GM21360 (cell line): ENCODE results near the gene FRMD4B.
"Not testable (repeated sequence)": the region's sequence is repeated elsewhere in the genome, so short reads cannot be mapped to it uniquely, and the experiment has no call there.

ENCODE experiments used
- ATAC-seq: cut with Tn5 transposase; IDR thresholded peaks from one replicate; pipeline ENCODE4 v1.9.1; 2021; ENCODE audit warnings: mild to moderate bottlenecking, moderate library complexity; ENCODE audit not compliant: unreplicated experiment

FRMD4B gene

DNA sequence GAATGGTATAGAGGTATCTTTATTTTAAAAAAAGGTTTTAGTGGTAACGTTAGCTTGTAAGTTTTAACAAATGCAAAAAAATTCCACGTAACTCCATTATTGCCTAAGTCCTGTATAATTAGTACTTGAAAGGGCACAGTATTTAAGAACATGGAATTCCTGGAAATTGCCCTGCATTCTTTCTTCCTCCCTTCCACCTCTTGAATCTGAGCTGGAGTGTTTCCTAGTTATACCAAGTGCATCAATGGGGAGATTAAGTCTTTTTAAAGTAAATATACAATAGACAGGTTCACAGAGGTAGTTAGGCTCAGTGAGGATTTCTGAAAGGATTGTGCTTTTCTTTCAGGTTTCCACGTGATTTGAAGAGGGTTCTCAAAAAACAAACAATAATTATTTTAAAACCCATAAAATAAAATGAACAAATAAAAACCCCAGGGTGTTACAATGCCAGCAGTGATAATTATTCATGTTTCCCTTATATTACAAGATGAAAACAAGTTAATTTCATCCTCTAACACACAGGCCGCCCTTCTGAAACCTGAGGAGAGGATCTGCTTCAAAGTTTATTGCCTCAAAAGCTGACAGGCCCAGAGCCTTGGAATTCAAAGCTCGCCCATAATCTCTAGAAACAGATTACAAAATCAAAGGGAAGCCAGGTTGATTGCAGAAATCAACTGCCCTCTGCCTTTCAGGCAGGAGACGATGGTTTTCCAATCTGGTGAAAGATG lies 134.6 kb downstream of the FRMD4B start:
- ATAC-seq: no peak

- no peak for ATAC-seq
Measured at GRCh38 chr3:69250014-69250413, 135.9 kb downstream of the FRMD4B start.

- ATAC-seq: no peak
Measured at GRCh38 chr3:69249001-69249400, 136.9 kb downstream of the FRMD4B start.

- ATAC-seq: no peak
Measured at GRCh38 chr3:69248436-69248835, 137.5 kb downstream of the FRMD4B start.

- no peak for ATAC-seq
Measured at GRCh38 chr3:69246612-69247011, 139.3 kb downstream of the FRMD4B start.

DNA sequence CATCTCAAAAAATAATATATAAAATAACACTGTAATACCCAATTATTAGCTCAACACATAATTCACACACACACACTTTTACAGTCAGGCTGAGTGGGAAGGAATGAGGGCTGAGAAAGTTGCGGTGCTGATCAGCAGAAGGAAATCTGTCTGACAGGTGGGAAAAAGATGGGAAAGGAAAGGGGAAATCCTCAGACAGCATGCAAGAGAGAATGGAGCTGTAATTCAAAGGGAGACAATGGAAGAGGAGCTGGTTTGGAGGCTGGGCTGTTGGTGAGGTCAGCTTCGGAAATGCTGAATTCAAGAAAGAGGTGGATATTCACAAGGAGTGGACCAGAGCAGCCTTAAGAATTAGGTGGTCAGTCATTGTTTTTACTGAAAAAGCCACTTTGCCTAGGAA lies 141.8 kb downstream of the FRMD4B start:
- ATAC-seq: no peak

- ATAC-seq: no peak
Measured at GRCh38 chr3:69241769-69242168, 144.1 kb downstream of the FRMD4B start.

- ATAC-seq: peak; percentile 56
Measured at GRCh38 chr3:69240651-69241568, 145.0 kb downstream of the FRMD4B start.

- ATAC-seq: no peak
Measured at GRCh38 chr3:69239063-69239462, 146.8 kb downstream of the FRMD4B start.

DNA sequence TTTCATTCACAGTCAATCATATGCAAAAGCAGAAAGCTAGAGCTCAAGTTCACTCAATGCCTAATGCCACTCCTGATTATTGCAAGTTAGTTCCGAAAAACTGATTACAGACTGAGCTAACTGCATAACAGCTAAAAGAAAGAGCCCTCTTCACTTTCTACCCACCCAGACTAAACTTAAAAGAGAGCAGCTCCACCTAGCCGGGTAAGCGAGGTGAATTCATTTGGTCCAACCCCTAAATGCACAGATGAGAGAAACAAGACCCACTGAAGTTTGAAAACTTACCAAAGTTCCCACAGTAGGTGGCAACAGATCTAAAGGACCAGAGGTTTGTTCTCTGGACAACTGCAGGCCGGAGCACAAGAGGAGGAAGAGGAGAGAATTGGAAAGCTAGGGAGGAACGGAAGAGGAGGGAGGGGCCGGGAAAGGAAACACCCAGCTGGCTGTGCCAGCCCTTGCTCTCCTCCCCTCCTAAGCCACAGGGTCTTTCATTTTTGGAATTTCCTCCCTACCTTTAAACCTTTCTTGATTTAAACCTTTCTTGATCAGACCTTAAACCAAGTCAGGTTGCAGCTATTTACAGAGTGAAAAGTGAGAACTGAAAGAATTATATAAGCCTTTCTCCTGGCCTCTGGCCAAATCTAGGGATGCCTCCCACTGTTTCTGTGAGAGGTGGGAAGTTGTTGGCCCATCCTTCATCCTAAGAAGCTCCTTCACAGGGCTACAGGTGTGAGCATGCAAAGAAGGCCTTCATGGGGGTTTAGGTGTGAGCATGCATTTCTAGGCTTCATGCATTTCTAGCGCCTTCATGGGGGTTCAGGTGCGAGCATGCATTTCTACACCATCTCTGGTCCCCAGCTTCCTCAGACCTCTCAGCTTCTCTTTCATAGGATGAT lies 148.8 kb downstream of the FRMD4B start:
- no peak for ATAC-seq

DNA sequence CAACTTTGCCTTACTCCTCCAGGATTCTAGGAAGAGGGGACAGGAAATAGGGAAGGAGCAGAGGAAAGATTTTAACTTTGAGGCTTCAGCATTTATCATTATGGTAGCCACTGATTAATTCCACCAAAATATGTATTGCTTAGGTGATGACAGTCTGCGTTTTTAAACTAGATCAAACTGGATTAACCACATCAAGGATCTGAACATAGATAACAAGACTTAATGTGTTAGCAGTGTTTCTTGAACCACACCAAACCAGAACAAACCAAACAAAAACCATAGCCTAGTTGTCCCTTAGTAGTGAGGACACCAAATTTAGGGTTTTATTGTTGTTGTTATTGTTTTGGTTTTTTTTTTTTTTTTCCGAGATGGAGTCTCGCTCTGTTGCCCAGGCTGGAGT lies 150.0 kb downstream of the FRMD4B start:
- ATAC-seq: no peak

GRCh38 chr3:69235227-69235626 lies 150.7 kb downstream of the FRMD4B start:
- ATAC-seq: not testable (repeated sequence)

- ATAC-seq: no peak
Measured at GRCh38 chr3:69232482-69232881, 153.4 kb downstream of the FRMD4B start.

- ATAC-seq: no peak
Measured at GRCh38 chr3:69231929-69232440, 153.9 kb downstream of the FRMD4B start.

DNA sequence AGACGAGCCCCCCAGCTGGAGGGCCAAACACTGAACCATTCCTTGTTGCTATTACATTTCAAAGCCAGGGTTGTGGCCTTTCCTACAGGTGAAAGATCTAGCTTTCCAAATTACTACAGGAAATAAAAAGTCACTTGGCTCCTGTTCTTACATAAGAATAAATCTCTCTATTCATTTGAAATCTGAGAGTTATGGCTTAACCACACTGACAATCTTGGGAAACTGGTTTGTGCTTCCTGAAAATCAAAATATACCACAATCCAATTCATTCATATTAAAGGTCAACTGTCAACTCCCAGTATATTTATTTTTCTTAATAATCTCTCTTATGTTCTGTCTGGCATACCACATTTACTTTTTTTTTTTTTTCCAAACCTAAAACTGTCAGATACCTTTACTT lies 159.8 kb downstream of the FRMD4B start:
- ATAC-seq: no peak

- no peak for ATAC-seq
Measured at GRCh38 chr3:69219101-69219708, 166.7 kb downstream of the FRMD4B start.

DNA sequence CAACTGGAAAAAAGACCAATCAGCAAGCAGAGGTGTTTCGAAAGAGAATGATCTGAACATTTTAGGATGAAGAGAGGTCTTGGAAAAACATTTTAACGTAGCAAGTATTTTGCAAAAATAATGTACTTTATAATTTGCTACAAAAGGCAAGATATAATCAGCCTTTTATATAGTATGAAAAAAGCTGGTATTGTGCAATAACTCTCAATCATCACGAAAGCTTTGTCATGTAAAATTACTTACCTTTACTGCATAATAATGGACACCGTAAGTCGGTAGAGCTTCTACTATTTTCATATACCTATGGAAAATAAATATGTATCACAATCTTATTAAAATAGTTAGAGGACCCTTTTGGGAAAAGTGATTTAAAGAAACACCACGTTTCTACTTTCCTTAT lies 167.8 kb downstream of the FRMD4B start:
- no peak for ATAC-seq

DNA sequence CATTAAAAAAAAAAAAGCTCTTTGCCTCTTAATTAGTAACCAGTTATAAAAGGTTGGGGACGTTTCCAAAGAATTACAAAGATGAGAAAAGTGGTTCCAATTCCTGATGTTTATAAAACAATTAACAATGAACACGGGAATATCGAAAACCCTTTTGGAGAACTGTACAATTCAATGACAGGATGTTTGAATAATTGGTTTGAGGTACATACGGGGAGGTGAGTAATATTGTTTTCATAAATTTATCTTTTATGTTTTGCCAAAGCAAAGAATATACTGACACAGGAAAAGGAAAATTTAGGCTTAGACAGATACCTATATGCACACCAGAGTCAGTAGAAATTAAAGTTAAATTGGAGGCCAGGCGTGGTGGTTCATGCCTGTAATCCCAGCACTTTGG lies 168.9 kb downstream of the FRMD4B start:
- ATAC-seq: no peak

DNA sequence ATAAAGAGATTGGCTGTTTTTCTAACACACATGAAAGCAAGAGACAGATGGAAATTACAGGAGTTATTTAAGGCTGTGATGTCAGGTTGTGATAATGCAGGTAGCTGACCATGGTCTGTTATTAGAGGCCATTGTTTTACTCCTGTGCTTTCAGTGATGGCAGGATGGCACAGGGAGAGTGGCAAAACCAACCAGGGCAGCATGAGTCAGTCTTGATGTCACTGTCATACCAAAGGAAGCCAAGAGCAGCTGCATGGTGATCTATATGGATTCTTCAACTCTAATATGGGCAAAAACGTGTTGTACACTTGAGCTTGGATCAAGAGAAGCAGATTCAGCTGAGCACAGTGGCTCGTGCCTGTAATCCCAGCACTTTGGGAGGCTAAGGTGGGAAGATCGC lies 171.6 kb downstream of the FRMD4B start:
- ATAC-seq: no peak

- ATAC-seq: peak; percentile 90
Measured at GRCh38 chr3:69212411-69213160, 173.3 kb downstream of the FRMD4B start.
